HepG2 (cell line): ENCODE data around the gene FAM174C. TPM values are rescaled to one million over a fixed set of nuclear protein-coding genes. Genes with fewer than 3 reads are reported as not detected.

Experiments
- BHLHE40 ChIP-seq: IDR thresholded peaks from 2 replicates; pipeline ENCODE4 v1.6.1; 2011; ENCODE audit warnings: low read length, improper control_type of control experiment
- HHEX ChIP-seq: IDR thresholded peaks from 2 replicates; pipeline ENCODE4 v1.6.1; 2016; ENCODE audit warnings: control low read depth
- ISL2 ChIP-seq: sonication (generic); formaldehyde crosslinking; IDR thresholded peaks from 2 replicates; pipeline ENCODE4 v1.5.0; 2020; ENCODE audit warnings: missing genetic modification reagents
- JDP2 ChIP-seq: sonication (generic); formaldehyde crosslinking; IDR thresholded peaks from 2 replicates; pipeline ENCODE4 v1.8.1; 2022; ENCODE audit warnings: missing genetic modification reagents, borderline replicate concordance
- TCF12 ChIP-seq, 2 experiments: fragments of 450-650 bp in 1 of 2; sonication (generic) in 1 of 2; formaldehyde crosslinking in 1 of 2; IDR thresholded peaks; 2 replicates each; pipeline versions ENCODE4 v1.6.1 to v1.8.0; 2017 to 2022; ENCODE audit warnings: antibody characterized with exemption in 1 of 2, mild to moderate bottlenecking in 1 of 2, missing genetic modification reagents in 1 of 2, moderate library complexity in 1 of 2
- ZNF143 ChIP-seq: sonication (generic); formaldehyde crosslinking; IDR thresholded peaks from 2 replicates; pipeline ENCODE4 v1.4.0; 2020; ENCODE audit warnings: missing genetic modification reagents
- ZNF234 ChIP-seq: sonication (generic); formaldehyde crosslinking; conservative IDR thresholded peaks from 2 replicates; pipeline ENCODE4 v1.5.1; 2020; ENCODE audit warnings: mild to moderate bottlenecking, missing genetic modification reagents
- ZNF446 ChIP-seq: sonication (generic); formaldehyde crosslinking; IDR thresholded peaks from 2 replicates; pipeline ENCODE4 v1.5.0; 2020; ENCODE audit warnings: mild to moderate bottlenecking, missing genetic modification reagents
- ZNF615 ChIP-seq: sonication (generic); formaldehyde crosslinking; IDR thresholded peaks from 2 replicates; pipeline ENCODE4 v1.5.0; 2020; ENCODE audit warnings: mild to moderate bottlenecking, missing genetic modification reagents, borderline replicate concordance
- polyA plus RNA-seq, 8 experiments: library from polyadenylated mRNA; depleted of rRNA in 3 of 8; stranded (reverse) in 7 of 8; unstranded in 1 of 8; fragments of >200 nt; fragmentation: Illumina TruSeq in 4 of 8; extraction: Trizol in 4 of 8; gene quantifications; 2 replicates each; pipeline versions ENCODE4 v1.2.1 to v1.2.3, GENCODE V29; 2011 to 2016; ENCODE audit warnings: low read depth in 4 of 8, missing spikeins in 1 of 8, mixed read lengths in 1 of 8; ENCODE audit not compliant: insufficient read depth in 1 of 8
- total RNA-seq, 5 experiments: library from RNA; depleted of rRNA; stranded (reverse); fragments of >200 nt; fragmentation: Illumina TruSeq; extraction: Trizol; gene quantifications; 2 replicates each; pipeline ENCODE4 v1.2.3, GENCODE V29; 2016; ENCODE audit warnings: low read depth in 1 of 5
- TF ChIP-seq, protein P1 (sequence below): sonication (generic); formaldehyde crosslinking; IDR thresholded peaks from 2 replicates; pipeline ENCODE4 v1.4.0; 2020; ENCODE audit warnings: missing genetic modification reagents
- TF ChIP-seq, protein P2 (sequence below): sonication (generic); formaldehyde crosslinking; IDR thresholded peaks from 2 replicates; pipeline ENCODE4 v1.9.0; 2021; ENCODE audit warnings: missing genetic modification reagents, mild to moderate bottlenecking, borderline replicate concordance
- TF ChIP-seq, protein P3 (sequence below): sonication (generic); formaldehyde crosslinking; IDR thresholded peaks from 2 replicates; pipeline ENCODE4 v1.5.1; 2020; ENCODE audit warnings: mild to moderate bottlenecking, missing genetic modification reagents, moderate library complexity

Gene FAM174C
- total and polyA plus RNA-seq, 2 of the 13 experiments (the other 11 are each of a cell fraction or from before 2014, with no cell fraction given) = 19.5 to 31.3 TPM

DNA sequence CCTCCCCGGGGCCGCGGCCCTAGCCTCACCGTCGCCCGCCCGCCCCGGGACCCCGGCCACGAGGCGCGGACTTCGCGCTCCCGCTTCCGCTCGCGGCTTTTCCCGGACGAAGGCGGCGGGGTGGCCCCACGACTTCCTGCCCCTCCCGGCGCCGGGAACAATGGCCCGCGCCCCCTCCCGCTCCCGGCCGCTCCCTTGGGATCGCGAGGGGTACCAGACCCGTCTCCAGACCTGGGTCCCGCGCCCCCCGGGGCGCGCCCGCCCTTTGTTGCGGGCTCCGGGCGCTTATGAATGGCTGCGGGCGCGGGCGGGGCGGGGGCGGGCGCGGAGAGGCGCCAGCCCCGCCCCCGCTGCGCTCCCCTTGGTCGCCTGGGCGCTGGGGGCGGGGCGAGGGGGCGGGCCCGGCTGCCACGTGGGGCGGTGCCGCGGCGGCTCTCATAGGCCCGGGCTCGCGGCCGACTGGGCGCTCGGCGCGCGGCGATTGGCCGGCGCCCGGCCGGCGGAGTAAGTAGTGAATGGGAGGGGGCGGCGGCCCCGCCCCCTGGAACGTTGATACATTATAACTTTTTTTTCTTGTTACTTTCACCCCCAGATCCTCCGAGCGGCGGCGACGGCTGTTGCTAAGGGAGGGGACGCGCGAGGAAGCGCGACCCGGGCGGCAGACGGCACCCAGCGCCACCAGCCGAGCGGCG, 25.9 kb upstream of the FAM174C start (continued):
- TF ChIP-seq, protein P1, sequence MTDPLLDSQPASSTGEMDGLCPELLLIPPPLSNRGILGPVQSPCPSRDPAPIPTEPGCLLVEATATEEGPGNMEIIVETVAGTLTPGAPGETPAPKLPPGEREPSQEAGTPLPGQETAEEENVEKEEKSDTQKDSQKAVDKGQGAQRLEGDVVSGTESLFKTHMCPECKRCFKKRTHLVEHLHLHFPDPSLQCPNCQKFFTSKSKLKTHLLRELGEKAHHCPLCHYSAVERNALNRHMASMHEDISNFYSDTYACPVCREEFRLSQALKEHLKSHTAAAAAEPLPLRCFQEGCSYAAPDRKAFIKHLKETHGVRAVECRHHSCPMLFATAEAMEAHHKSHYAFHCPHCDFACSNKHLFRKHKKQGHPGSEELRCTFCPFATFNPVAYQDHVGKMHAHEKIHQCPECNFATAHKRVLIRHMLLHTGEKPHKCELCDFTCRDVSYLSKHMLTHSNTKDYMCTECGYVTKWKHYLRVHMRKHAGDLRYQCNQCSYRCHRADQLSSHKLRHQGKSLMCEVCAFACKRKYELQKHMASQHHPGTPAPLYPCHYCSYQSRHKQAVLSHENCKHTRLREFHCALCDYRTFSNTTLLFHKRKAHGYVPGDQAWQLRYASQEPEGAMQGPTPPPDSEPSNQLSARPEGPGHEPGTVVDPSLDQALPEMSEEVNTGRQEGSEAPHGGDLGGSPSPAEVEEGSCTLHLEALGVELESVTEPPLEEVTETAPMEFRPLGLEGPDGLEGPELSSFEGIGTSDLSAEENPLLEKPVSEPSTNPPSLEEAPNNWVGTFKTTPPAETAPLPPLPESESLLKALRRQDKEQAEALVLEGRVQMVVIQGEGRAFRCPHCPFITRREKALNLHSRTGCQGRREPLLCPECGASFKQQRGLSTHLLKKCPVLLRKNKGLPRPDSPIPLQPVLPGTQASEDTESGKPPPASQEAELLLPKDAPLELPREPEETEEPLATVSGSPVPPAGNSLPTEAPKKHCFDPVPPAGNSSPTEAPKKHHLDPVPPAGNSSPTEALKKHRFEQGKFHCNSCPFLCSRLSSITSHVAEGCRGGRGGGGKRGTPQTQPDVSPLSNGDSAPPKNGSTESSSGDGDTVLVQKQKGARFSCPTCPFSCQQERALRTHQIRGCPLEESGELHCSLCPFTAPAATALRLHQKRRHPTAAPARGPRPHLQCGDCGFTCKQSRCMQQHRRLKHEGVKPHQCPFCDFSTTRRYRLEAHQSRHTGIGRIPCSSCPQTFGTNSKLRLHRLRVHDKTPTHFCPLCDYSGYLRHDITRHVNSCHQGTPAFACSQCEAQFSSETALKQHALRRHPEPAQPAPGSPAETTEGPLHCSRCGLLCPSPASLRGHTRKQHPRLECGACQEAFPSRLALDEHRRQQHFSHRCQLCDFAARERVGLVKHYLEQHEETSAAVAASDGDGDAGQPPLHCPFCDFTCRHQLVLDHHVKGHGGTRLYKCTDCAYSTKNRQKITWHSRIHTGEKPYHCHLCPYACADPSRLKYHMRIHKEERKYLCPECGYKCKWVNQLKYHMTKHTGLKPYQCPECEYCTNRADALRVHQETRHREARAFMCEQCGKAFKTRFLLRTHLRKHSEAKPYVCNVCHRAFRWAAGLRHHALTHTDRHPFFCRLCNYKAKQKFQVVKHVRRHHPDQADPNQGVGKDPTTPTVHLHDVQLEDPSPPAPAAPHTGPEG (CRISPR knock-in tag) = 0 out of 2 replicates have a peak, but pooled peaks have one; percentile 60
- TF ChIP-seq ISL2 (CRISPR knock-in tag) (0 out of 2 replicates have a peak, but pooled peaks have one; percentile 10), TCF12 (IDR thresholded peaks at IDR 0.05) (no peak), TCF12 (CRISPR knock-in tag; IDR thresholded peaks at IDR 0.05) (no peak), JDP2 (CRISPR knock-in tag) (no peak; the same call in 1 of the 2 replicates), BHLHE40 (no peak), ZNF615 (no peak), HHEX (CRISPR knock-in tag) (no peak), ZNF234 (CRISPR knock-in tag) (0 out of 2 replicates have a peak, but pooled peaks have one; percentile 24), ZNF446 (CRISPR knock-in tag) (peak; percentile 67; the same call in 1 of the 2 replicates), ZNF143 (CRISPR knock-in tag) (no peak)
- TF ChIP-seq, protein P2, sequence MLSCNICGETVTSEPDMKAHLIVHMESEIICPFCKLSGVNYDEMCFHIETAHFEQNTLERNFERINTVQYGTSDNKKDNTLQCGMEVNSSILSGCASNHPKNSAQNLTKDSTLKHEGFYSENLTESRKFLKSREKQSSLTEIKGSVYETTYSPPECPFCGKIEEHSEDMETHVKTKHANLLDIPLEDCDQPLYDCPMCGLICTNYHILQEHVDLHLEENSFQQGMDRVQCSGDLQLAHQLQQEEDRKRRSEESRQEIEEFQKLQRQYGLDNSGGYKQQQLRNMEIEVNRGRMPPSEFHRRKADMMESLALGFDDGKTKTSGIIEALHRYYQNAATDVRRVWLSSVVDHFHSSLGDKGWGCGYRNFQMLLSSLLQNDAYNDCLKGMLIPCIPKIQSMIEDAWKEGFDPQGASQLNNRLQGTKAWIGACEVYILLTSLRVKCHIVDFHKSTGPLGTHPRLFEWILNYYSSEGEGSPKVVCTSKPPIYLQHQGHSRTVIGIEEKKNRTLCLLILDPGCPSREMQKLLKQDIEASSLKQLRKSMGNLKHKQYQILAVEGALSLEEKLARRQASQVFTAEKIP (CRISPR knock-in tag) = no peak
- TF ChIP-seq, protein P3, sequence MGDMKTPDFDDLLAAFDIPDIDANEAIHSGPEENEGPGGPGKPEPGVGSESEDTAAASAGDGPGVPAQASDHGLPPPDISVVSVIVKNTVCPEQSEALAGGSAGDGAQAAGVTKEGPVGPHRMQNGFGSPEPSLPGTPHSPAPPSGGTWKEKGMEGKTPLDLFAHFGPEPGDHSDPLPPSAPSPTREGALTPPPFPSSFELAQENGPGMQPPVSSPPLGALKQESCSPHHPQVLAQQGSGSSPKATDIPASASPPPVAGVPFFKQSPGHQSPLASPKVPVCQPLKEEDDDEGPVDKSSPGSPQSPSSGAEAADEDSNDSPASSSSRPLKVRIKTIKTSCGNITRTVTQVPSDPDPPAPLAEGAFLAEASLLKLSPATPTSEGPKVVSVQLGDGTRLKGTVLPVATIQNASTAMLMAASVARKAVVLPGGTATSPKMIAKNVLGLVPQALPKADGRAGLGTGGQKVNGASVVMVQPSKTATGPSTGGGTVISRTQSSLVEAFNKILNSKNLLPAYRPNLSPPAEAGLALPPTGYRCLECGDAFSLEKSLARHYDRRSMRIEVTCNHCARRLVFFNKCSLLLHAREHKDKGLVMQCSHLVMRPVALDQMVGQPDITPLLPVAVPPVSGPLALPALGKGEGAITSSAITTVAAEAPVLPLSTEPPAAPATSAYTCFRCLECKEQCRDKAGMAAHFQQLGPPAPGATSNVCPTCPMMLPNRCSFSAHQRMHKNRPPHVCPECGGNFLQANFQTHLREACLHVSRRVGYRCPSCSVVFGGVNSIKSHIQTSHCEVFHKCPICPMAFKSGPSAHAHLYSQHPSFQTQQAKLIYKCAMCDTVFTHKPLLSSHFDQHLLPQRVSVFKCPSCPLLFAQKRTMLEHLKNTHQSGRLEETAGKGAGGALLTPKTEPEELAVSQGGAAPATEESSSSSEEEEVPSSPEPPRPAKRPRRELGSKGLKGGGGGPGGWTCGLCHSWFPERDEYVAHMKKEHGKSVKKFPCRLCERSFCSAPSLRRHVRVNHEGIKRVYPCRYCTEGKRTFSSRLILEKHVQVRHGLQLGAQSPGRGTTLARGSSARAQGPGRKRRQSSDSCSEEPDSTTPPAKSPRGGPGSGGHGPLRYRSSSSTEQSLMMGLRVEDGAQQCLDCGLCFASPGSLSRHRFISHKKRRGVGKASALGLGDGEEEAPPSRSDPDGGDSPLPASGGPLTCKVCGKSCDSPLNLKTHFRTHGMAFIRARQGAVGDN (CRISPR knock-in tag) = peak; percentile 68
